Renal pelvis (tissue), 4 donors: ENCODE data around the gene RGL2. TPM values are rescaled to one million over a fixed set of nuclear protein-coding genes. Genes with fewer than 3 reads are reported as not detected.

Experiments
- DNase-seq: peaks from one replicate; pipeline ENCODE4 v3.0.0-alpha.2; 2013
- polyA plus RNA-seq, 3 donors: library from polyadenylated mRNA; unstranded; fragments of 120-200 nt; gene quantifications; one replicate each; pipeline ENCODE4 v1.2.1, GENCODE V29; 2013; ENCODE audit not compliant: insufficient read length in 3 of 3

Gene RGL2
- polyA plus RNA-seq, 3 donors: 121 to 133 (median 130) TPM

DNA sequence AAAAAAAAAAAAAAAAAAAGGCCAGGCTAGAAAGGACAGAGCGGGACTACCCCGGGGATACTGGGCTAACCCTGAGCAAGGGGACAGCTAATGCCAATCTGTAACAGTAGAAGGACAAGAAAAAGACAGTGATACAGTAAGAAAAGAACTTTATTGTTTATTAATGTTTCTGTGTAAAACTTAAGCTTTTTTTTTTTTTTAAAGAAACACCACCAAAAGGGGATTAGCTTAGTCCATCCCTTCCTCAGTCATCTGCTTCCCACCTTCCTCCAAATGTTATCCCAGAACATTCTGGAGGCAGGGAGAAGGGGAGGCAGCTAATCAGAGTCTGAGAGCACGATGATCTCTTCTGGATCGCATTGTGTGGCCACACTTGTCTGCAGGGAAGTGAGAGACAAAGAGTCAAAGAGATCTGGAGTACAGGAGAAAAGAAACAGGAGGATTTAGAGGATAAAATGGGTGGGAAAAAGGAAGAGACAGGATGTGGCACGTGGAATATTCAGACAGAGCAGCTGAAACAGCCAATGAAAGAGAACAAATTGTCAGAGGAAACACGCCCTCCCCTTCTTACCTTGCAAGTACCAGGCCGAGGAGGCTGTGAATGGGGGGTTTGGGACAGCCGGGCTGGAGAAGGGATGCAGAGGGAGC lies 19.8 kb upstream of the RGL2 start:
- DNase-seq: no peak

- DNase-seq: peak; percentile 100
Observed at GRCh38 chr6:33317669-33318425, 19.1 kb upstream of the RGL2 start, which contains the start of gene ZBTB22. ZBTB22 (minus strand) TSS chr6:33317744; CDS start chr6:33316916, 828 bp downstream.

DNA sequence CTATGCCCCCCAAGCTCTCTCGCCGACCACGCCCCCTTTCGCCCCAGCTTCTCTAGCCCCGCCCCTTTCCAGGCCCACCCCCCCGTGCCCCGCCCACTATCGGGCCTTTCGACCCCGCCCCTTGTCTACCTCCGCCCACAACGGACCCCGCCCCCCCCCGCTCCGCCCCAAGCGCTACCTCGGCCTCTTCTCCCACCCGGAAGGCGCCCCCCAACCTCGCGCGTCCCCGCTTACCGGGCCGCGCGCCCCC lies 18.6 kb upstream of the RGL2 start:
- DNase-seq: no peak

GRCh38 chr6:33316603-33317418 lies 18.1 kb upstream of the RGL2 start:
- DNase-seq: no peak

GRCh38 chr6:33315793-33316602 lies 17.3 kb upstream of the RGL2 start:
- DNase-seq: no peak

- DNase-seq: no peak
Observed at GRCh38 chr6:33314943-33315792, 16.4 kb upstream of the RGL2 start.

- DNase-seq: peak; percentile 70
Observed at GRCh38 chr6:33314515-33314942, 15.8 kb upstream of the RGL2 start.

GRCh38 chr6:33313709-33314514 lies 15.2 kb upstream of the RGL2 start, which contains the start of gene TAPBP:
TAPBP (minus strand) TSS chr6:33314078; CDS start chr6:33314041, 37 bp downstream.
- DNase-seq: peak; percentile 66

GRCh38 chr6:33313105-33313708 lies 14.5 kb upstream of the RGL2 start:
- peak; percentile 35 for DNase-seq

DNA sequence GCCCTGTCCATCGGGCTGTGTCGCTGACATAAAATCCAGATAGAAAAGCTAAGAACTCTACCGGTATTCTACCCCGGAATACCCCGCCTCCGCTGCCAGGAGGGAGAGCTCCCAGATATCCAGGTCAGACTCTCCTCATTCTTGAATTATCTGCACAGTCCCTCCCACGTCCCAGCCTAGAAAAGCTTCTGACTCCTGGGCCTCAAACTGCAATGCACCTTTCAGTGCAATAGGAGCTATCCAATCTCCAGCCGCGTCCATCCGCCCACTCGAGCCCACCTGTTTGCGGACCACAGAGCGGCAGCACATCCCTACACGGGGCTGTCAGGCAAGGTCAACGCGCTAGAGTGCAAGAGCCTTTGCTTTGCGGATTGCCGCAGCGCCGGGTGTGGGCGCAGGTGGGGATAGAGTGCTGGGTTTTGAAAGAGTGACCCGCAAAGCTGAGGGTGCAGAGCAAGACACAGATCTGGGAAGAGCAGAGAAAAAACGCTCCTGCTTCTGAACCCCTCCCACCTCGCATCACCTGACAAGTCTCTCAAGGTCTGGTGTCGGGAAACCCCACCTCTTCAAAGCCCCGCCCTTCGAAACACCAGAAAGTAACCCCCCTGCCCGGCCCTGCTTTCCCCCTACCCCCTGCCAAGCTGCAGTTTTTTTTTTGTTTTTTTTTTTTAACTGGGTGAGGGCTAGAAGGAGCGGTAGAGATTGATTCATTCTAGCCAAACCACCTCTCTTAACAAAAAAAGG lies 13.8 kb upstream of the RGL2 start:
- peak; percentile 57 for DNase-seq

GRCh38 chr6:33306356-33306755 lies 7.6 kb upstream of the RGL2 start:
- DNase-seq: no peak

DNA sequence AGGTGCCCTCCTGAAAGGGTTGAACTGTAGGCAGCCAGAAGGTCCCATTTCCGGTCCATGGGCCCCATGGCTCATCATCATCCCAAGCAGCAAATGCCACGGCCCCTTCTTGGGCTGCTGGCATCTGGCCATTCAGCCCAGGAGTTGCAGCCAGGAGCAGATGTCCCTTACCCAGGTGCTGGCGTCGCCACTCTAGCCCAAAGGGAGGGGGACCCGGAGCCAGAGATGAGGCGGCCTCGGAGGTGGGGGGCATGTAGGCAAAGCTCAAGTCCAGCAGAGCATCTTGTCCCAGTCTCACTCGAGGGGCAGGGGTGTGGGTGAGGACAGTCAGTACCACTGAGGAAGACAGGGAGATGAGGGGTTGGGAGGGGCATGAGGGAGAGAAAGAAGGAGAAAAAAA lies 6.3 kb upstream of the RGL2 start:
- DNase-seq: no peak

- no peak for DNase-seq
Observed at GRCh38 chr6:33304216-33304615, 5.5 kb upstream of the RGL2 start.

DNA sequence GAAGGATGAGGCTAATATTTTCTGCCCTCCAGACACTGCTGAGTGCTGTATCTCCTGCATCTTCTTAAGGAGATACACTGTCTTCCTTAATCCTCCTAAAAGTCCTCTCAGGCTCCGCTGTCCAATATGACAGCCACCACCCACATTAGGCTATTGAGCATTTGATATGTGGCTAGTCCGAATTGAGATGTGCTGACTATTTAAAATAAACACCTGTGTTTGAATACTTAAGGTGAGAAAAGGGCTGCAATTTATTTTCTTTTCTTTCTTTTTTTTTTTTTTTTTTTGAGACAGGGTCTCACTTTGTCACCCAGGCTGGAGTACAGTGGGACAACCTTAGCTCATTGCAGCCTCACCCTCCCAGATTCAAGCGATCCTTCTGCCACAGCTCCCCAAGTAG lies 3.1 kb upstream of the RGL2 start:
- no peak for DNase-seq

- peak; percentile 93 for DNase-seq
Observed at GRCh38 chr6:33299237-33299944, 649 bp upstream of the RGL2 start.

GRCh38 chr6:33297956-33298772 lies 578 bp downstream of the RGL2 start:
- peak; percentile 77 for DNase-seq

DNA sequence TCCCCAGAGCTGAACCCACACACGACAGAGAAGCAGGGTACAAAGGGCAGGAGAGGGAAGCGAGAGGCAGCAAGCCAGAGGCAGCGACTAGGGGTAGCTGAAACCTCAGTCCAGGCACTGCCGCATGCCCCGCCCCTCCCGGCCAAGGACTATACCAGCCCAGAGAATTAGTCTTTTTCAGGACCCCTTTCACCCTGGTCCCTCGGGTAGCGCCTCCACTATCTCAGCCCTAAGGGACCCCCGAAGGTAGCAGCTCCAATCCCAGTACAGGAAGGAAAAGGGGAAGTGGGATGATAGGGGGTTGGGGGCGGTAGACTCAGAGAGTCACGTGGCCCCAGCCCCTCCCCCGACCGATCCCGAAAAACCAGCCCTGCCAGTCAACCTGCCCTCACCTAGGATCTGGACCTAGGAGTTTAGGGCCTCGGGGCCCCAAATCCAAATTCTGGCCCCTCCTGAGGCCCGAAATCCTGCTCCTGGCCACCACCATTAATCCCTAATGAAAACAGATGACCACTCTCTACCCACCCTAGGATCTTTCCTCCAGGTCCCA lies 1.3 kb downstream of the RGL2 start:
- peak; percentile 38 for DNase-seq
